SK-N-SH (cell line): Measurements from ENCODE around the gene PCCB. TPM values are rescaled to one million over a fixed set of nuclear protein-coding genes. Genes with fewer than 3 reads are reported as not detected.

Source experiments
- CTCF ChIA-PET: fragments of 300-600, 350-600 bp; formaldehyde crosslinking; extraction: SDS; loops from one replicate; lab custom pipeline; 2021; lab: Yijun Ruan, JAX
- POLR2A ChIA-PET: fragments of 350-600 bp; sonication (Branson Sonifier 250); formaldehyde crosslinking; extraction: SDS; loops from one replicate; lab custom pipeline; 2020; ENCODE audit warnings: antibody characterized with exemption, inconsistent platforms; lab: Yijun Ruan, JAX
- DNase-seq: peaks from one replicate; pipeline ENCODE4 v3.0.0; 2012
- H2AFZ ChIP-seq: fragments of 200-600 bp; sonication (generic); 2 replicates; pipeline ENCODE4 v1.8.1; 2016; ENCODE audit warnings: antibody characterized with exemption, mild to moderate bottlenecking, low read depth
- H3F3A ChIP-seq: fragments of 200-600 bp; sonication (generic); replicated peaks from 2 replicates; pipeline ENCODE3; 2016; ENCODE audit warnings: antibody characterized with exemption, mild to moderate bottlenecking; ENCODE audit not compliant: insufficient read depth
- H3K27ac ChIP-seq, 2 experiments: fragments of 200-500 bp in 1 of 2; fragments of 200-600 bp in 1 of 2; sonication (Bioruptor generic) in 1 of 2; sonication (generic), shearing (Covaris generic) in 1 of 2; 2 replicates each; pipeline versions ENCODE4 v1.5.1 to v1.6.1; 2014 to 2016; ENCODE audit warnings: low read depth in 2 of 2, inconsistent platforms in 1 of 2, low read length in 1 of 2, mild to moderate bottlenecking in 1 of 2, mixed read lengths in 1 of 2
- H3K27me3 ChIP-seq: fragments of 200-600 bp; sonication (generic), shearing (Covaris generic); 2 replicates; pipeline ENCODE4 v1.6.1; 2016; ENCODE audit warnings: mixed run types; ENCODE audit not compliant: insufficient read depth
- H3K36me3 ChIP-seq, 2 experiments: fragments of 200-500 bp in 1 of 2; fragments of 200-600 bp in 1 of 2; sonication (Bioruptor generic) in 1 of 2; sonication (generic) in 1 of 2; replicated peaks in 1 of 2; 2 replicates each; pipeline versions ENCODE3 to v1.5.1; 2014 to 2016; ENCODE audit warnings: low read length in 1 of 2, mild to moderate bottlenecking in 1 of 2; ENCODE audit not compliant: insufficient read depth in 2 of 2, control insufficient read depth in 1 of 2
- H3K4me1 ChIP-seq, 2 experiments: fragments of 200-500 bp in 1 of 2; fragments of 200-600 bp in 1 of 2; sonication (Bioruptor generic) in 1 of 2; sonication (generic), shearing (Covaris generic) in 1 of 2; 2 replicates each; pipeline versions ENCODE4 v1.5.1 to v1.6.1; 2014 to 2016; ENCODE audit warnings: low read depth in 1 of 2, low read length in 1 of 2, mixed run types in 1 of 2; ENCODE audit not compliant: insufficient read depth in 2 of 2, control insufficient read depth in 1 of 2
- H3K4me2 ChIP-seq: fragments of 200-600 bp; sonication (generic), shearing (Covaris generic); 2 replicates; pipeline ENCODE4 v1.6.1; 2017; ENCODE audit warnings: mixed run types
- H3K4me3 ChIP-seq, 2 experiments: fragments of 200-500 bp in 1 of 2; fragments of 200-600 bp in 1 of 2; sonication (Bioruptor generic) in 1 of 2; sonication (generic), shearing (Covaris generic) in 1 of 2; 2 replicates each; pipeline versions ENCODE4 v1.5.1 to v1.8.1; 2014 to 2016; ENCODE audit warnings: low read depth in 2 of 2, inconsistent platforms in 1 of 2, low read length in 1 of 2, mild to moderate bottlenecking in 1 of 2, mixed read lengths in 1 of 2, moderate library complexity in 1 of 2
- H3K79me2 ChIP-seq: fragments of 200-600 bp; sonication (generic); 2 replicates; pipeline ENCODE4 v1.8.1; 2017; ENCODE audit warnings: mild to moderate bottlenecking; ENCODE audit not compliant: insufficient read depth
- H3K9ac ChIP-seq: fragments of 200-600 bp; sonication (generic); 2 replicates; pipeline ENCODE4 v1.6.1; 2017; ENCODE audit warnings: mixed run types
- H3K9me2 ChIP-seq: fragments of 200-600 bp; sonication (generic); 2 replicates; pipeline ENCODE4 v1.6.1; 2017; ENCODE audit warnings: mixed run types
- H3K9me3 ChIP-seq: fragments of 200-600 bp; sonication (generic); 2 replicates; pipeline ENCODE4 v1.6.1; 2017; ENCODE audit warnings: mixed run types, mild to moderate bottlenecking, moderate library complexity
- H4K20me1 ChIP-seq: fragments of 200-600 bp; sonication (generic); 2 replicates; pipeline ENCODE4 v1.6.1; 2017; ENCODE audit warnings: mild to moderate bottlenecking, mixed run types; ENCODE audit not compliant: insufficient read depth
- CHD2 ChIP-seq: fragments of 150-350 bp; IDR thresholded peaks from 2 replicates; pipeline ENCODE4 v1.6.1; 2018; ENCODE audit warnings: low read length; ENCODE audit not compliant: partially characterized antibody
- EP300 ChIP-seq, 2 experiments: IDR thresholded peaks; 2 replicates each; pipeline versions ENCODE4 v1.4.0 to v1.6.1; 2012; ENCODE audit warnings: borderline replicate concordance in 1 of 2, low read depth in 1 of 2, low read length in 1 of 2
- EZH2phosphoT487 ChIP-seq: fragments of 200-600 bp; sonication (generic); IDR thresholded peaks from 2 replicates; pipeline ENCODE4 v1.6.1; 2017; ENCODE audit warnings: low read depth, mixed run types, mild to moderate bottlenecking, antibody characterized with exemption, moderate library complexity, borderline replicate concordance
- FOXM1 ChIP-seq: IDR thresholded peaks from 2 replicates; pipeline ENCODE4 v1.4.0; 2012; ENCODE audit warnings: low read depth, mild to moderate bottlenecking
- GATA2 ChIP-seq: sonication (generic); formaldehyde crosslinking; IDR thresholded peaks from 2 replicates; pipeline ENCODE4 v1.5.0; 2020; ENCODE audit warnings: mild to moderate bottlenecking, missing genetic modification reagents
- JUND ChIP-seq: IDR thresholded peaks from 2 replicates; pipeline ENCODE4 v1.4.0; 2012
- NFIC ChIP-seq: IDR thresholded peaks from 2 replicates; pipeline ENCODE4 v1.4.0; 2012; ENCODE audit warnings: borderline replicate concordance
- NRF1 ChIP-seq: IDR thresholded peaks from 2 replicates; pipeline ENCODE4 v1.6.1; 2012; ENCODE audit warnings: low read depth, mild to moderate bottlenecking, low read length
- POLR2AphosphoS5 ChIP-seq: IDR thresholded peaks from 2 replicates; pipeline ENCODE4 v1.6.1; 2012; ENCODE audit warnings: low read depth, low read length
- RXRA ChIP-seq: IDR thresholded peaks from 2 replicates; pipeline ENCODE4 v1.4.0; 2012; ENCODE audit warnings: low read depth, mild to moderate bottlenecking, borderline replicate concordance
- SIN3A ChIP-seq: IDR thresholded peaks from 2 replicates; pipeline ENCODE4 v1.6.1; 2012; ENCODE audit warnings: low read depth, mild to moderate bottlenecking, low read length, moderate library complexity, borderline replicate concordance
- SMC3 ChIP-seq: IDR thresholded peaks from 2 replicates; pipeline ENCODE4 v1.6.1; 2012; ENCODE audit warnings: low read depth, low read length, improper control_type of control experiment
- TAF1 ChIP-seq: IDR thresholded peaks from 2 replicates; pipeline ENCODE4 v1.6.1; 2012; ENCODE audit warnings: low read depth, mild to moderate bottlenecking, low read length, moderate library complexity, borderline replicate concordance
- YY1 ChIP-seq: IDR thresholded peaks from 2 replicates; pipeline ENCODE4 v1.4.0; 2012; ENCODE audit warnings: low read depth, mild to moderate bottlenecking
- WGBS: methylation state at CpG from one replicate; pipeline ENCODE4 v1.1.6; 2017; ENCODE audit warnings: low lambda C conversion rate; 5-methylcytosine and 5-hydroxymethylcytosine counted together
- polyA plus RNA-seq, 3 experiments: library from polyadenylated mRNA; depleted of rRNA; stranded (reverse); fragments of >200 nt; gene quantifications; 2 replicates each; pipeline ENCODE4 v1.2.3, GENCODE V29; 2012
- TF ChIP-seq, protein P1 (sequence below): IDR thresholded peaks from 2 replicates; pipeline ENCODE4 v1.4.0; 2012; ENCODE audit warnings: low read depth
- TF ChIP-seq, protein P2 (sequence below): fragments of 200-600 bp; sonication (generic); IDR thresholded peaks from 2 replicates; pipeline ENCODE4 v1.6.1; 2017; ENCODE audit warnings: antibody characterized with exemption, mild to moderate bottlenecking, moderate library complexity
- TF ChIP-seq, protein P3 (sequence below): IDR thresholded peaks from 2 replicates; pipeline ENCODE4 v1.4.0; 2012; ENCODE audit warnings: low read depth, borderline replicate concordance
- TF ChIP-seq, protein P4 (sequence below): IDR thresholded peaks from 2 replicates; pipeline ENCODE4; 2012
- TF ChIP-seq, protein P5 (sequence below): IDR thresholded peaks from 2 replicates; pipeline ENCODE4 v1.4.0; 2012; ENCODE audit warnings: low read depth, borderline replicate concordance

PCCB gene
- polyA plus RNA-seq, 1 of the 3 experiments (the other 2 are of a cell fraction): 67.5 TPM

DNA sequence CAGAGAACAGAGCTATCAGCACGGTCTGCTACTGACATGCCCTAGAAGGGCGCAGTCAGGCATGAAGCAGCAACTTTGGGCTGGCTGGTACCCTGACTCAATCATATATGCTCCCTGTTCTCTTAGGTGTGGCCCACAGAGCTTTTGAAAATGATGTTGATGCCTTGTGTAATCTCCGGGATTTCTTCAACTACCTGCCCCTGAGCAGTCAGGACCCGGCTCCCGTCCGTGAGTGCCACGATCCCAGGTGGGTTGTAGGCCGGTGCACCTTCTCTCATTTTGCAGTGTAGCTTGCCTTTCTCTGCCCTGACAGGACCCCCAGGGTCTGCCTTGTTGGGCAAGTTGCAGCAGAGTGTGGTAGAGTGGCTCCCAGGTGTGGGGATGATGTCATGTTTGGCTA lies 47.7 kb downstream of the PCCB start:
- CTCF ChIA-PET: interaction anchor here (0.8 kb wide), 1 partner anchor 716 kb away, joined by 3 read pairs; no protein-coding TSS in a partner anchor
- TF ChIP-seq, protein P1, sequence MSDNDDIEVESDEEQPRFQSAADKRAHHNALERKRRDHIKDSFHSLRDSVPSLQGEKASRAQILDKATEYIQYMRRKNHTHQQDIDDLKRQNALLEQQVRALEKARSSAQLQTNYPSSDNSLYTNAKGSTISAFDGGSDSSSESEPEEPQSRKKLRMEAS: no peak
- TF ChIP-seq SMC3: no peak
- no peak for TF ChIP-seq EZH2phosphoT487
- no peak for TF ChIP-seq YY1
- TF ChIP-seq CHD2: no peak
- no peak for TF ChIP-seq FOXM1
- TF ChIP-seq NRF1: no peak
- TF ChIP-seq, protein P2, sequence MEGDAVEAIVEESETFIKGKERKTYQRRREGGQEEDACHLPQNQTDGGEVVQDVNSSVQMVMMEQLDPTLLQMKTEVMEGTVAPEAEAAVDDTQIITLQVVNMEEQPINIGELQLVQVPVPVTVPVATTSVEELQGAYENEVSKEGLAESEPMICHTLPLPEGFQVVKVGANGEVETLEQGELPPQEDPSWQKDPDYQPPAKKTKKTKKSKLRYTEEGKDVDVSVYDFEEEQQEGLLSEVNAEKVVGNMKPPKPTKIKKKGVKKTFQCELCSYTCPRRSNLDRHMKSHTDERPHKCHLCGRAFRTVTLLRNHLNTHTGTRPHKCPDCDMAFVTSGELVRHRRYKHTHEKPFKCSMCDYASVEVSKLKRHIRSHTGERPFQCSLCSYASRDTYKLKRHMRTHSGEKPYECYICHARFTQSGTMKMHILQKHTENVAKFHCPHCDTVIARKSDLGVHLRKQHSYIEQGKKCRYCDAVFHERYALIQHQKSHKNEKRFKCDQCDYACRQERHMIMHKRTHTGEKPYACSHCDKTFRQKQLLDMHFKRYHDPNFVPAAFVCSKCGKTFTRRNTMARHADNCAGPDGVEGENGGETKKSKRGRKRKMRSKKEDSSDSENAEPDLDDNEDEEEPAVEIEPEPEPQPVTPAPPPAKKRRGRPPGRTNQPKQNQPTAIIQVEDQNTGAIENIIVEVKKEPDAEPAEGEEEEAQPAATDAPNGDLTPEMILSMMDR: no peak

DNA sequence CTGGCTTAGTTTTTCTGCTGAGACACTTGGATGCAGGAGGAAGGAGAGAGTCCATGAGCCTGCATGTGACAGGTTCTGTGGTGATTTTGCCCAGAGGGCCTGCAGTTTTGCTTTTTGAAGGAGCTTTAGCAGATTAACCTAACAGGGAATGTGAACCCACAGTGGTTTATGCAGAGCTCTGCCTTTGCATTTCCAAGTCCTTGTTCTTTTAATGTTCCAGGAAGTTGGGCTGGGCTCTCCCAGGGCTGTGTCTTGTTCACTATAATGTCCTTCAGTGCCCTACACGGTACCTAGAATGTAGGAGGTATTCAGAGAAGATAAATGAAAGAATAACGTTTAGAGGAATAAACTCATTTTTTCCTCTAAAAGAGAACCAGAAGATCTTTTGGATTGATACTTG lies 50.3 kb downstream of the PCCB start:
- 96% methylated on average over 2 of the region's 2 CpGs for WGBS
- no peak overlapping the region for H3K4me2 ChIP-seq
- no peak for DNase-seq
- no peaks in the 10 kb centered on the region for H3K27me3 ChIP-seq
- H4K20me1 ChIP-seq: no peaks in the 10 kb centered on the region
- H3F3A ChIP-seq: peaks cover 6% of the 10 kb centered on the region
- CTCF ChIA-PET: no interaction called here
- no peaks in the 10 kb centered on the region for H3K4me1 ChIP-seq
- H3K9ac ChIP-seq: no peak overlapping the region
- no peak overlapping the region for H2AFZ ChIP-seq
- H3K9me3 ChIP-seq: no peaks in the 10 kb centered on the region
- POLR2A ChIA-PET: no interaction called here
- no peak overlapping the region for H3K4me3 ChIP-seq
- H3K36me3 ChIP-seq: peaks cover 14 to 43% of the 10 kb centered on the region in 2 experiments
- no peak overlapping the region for H3K27ac ChIP-seq
- TF ChIP-seq JUND (no peak), NFIC (no peak), RXRA (no peak), POLR2AphosphoS5 (no peak), FOXM1 (no peak), EP300 (IDR thresholded peaks at IDR 0.05; ENCODE audit: borderline replicate concordance in 1 of 2, low read depth in 1 of 2, low read length in 1 of 2) (no peak), YY1 (no peak), SIN3A (no peak), TAF1 (no peak), SMC3 (no peak), GATA2 (no peak), NRF1 (no peak), EZH2phosphoT487 (no peak)
- TF ChIP-seq, protein P3, sequence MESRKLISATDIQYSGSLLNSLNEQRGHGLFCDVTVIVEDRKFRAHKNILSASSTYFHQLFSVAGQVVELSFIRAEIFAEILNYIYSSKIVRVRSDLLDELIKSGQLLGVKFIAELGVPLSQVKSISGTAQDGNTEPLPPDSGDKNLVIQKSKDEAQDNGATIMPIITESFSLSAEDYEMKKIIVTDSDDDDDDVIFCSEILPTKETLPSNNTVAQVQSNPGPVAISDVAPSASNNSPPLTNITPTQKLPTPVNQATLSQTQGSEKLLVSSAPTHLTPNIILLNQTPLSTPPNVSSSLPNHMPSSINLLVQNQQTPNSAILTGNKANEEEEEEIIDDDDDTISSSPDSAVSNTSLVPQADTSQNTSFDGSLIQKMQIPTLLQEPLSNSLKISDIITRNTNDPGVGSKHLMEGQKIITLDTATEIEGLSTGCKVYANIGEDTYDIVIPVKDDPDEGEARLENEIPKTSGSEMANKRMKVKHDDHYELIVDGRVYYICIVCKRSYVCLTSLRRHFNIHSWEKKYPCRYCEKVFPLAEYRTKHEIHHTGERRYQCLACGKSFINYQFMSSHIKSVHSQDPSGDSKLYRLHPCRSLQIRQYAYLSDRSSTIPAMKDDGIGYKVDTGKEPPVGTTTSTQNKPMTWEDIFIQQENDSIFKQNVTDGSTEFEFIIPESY: no peak
- TF ChIP-seq, protein P4, sequence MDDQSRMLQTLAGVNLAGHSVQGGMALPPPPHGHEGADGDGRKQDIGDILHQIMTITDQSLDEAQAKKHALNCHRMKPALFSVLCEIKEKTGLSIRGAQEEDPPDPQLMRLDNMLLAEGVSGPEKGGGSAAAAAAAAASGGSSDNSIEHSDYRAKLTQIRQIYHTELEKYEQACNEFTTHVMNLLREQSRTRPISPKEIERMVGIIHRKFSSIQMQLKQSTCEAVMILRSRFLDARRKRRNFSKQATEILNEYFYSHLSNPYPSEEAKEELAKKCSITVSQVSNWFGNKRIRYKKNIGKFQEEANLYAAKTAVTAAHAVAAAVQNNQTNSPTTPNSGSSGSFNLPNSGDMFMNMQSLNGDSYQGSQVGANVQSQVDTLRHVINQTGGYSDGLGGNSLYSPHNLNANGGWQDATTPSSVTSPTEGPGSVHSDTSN: no peak
- TF ChIP-seq, protein P5, sequence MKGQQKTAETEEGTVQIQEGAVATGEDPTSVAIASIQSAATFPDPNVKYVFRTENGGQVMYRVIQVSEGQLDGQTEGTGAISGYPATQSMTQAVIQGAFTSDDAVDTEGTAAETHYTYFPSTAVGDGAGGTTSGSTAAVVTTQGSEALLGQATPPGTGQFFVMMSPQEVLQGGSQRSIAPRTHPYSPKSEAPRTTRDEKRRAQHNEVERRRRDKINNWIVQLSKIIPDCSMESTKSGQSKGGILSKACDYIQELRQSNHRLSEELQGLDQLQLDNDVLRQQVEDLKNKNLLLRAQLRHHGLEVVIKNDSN: no peak
- TF ChIP-seq, protein P1: no peak
- H3K9me2 ChIP-seq: no peaks in the 10 kb centered on the region
- no peaks in the 10 kb centered on the region for H3K79me2 ChIP-seq

More for the DNA sequence above, 47.7 kb downstream of the PCCB start:
- Histone ChIP-seq H3K9me2 (no peaks in the 10 kb centered on the region), H3K27ac (no peak overlapping the region), H3K4me1 (no peaks in the 10 kb centered on the region), H3K4me3 (no peak overlapping the region), H3K36me3 (peaks cover 30 to 47% of the 10 kb centered on the region in 2 experiments), H3F3A (peaks cover 6% of the 10 kb centered on the region), H3K4me2 (no peak overlapping the region), H3K9ac (no peak overlapping the region), H3K27me3 (no peaks in the 10 kb centered on the region), H4K20me1 (no peaks in the 10 kb centered on the region), H3K9me3 (no peaks in the 10 kb centered on the region), H3K79me2 (no peaks in the 10 kb centered on the region), H2AFZ (no peak overlapping the region)
- 97% methylated on average over 8 of the region's 8 CpGs for WGBS
- DNase-seq: no peak
- POLR2A ChIA-PET: no interaction called here
